Prostate gland (tissue), 2 donors: ENCODE data around the gene CRTC1.

Experiments used
- POLR2A ChIP-seq: fragments of 450-650 bp; IDR thresholded peaks from one replicate; pipeline ENCODE4 v1.6.1; 2016; ENCODE audit warnings: antibody characterized with exemption, mild to moderate bottlenecking
- POLR2AphosphoS5 ChIP-seq: sonication (generic); formaldehyde crosslinking; IDR thresholded peaks from one replicate; pipeline ENCODE4 v1.6.1; 2017; ENCODE audit warnings: antibody characterized with exemption
- TF ChIP-seq, protein P1 (sequence below), 4 experiments: fragments of 200-600 bp in 2 of 4; fragments of 450-650 bp in 2 of 4; sonication (generic) in 2 of 4; IDR thresholded peaks; 1 replicate in 3 of 4; 2 replicates in 1 of 4; pipeline ENCODE4 v1.5.1; 2016 to 2019; ENCODE audit warnings: antibody characterized with exemption in 4 of 4, mild to moderate bottlenecking in 2 of 4, moderate library complexity in 2 of 4

DNA sequence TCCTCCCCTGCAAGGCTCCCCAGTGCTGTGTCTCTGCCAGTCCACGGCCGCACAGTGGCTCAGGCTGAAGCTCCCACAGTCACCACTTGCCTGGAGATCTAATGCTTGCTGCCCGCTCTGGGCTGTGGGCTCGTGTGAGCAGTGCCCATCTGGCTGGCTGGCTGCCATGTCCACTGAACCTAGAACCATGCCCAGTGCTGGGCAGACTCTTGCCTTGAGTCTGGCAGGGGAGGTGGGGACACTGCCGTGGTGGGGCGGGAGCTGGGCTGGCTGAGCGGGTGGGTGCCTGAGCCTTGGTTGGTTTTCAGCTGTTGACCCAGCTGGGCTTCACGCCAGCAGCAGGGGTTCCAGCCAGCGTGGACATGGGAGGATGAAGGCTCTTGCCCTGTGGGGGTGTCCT lies 52.3 kb downstream of the CRTC1 start:
- no peak for TF ChIP-seq POLR2A
- TF ChIP-seq, protein P1, sequence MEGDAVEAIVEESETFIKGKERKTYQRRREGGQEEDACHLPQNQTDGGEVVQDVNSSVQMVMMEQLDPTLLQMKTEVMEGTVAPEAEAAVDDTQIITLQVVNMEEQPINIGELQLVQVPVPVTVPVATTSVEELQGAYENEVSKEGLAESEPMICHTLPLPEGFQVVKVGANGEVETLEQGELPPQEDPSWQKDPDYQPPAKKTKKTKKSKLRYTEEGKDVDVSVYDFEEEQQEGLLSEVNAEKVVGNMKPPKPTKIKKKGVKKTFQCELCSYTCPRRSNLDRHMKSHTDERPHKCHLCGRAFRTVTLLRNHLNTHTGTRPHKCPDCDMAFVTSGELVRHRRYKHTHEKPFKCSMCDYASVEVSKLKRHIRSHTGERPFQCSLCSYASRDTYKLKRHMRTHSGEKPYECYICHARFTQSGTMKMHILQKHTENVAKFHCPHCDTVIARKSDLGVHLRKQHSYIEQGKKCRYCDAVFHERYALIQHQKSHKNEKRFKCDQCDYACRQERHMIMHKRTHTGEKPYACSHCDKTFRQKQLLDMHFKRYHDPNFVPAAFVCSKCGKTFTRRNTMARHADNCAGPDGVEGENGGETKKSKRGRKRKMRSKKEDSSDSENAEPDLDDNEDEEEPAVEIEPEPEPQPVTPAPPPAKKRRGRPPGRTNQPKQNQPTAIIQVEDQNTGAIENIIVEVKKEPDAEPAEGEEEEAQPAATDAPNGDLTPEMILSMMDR (IDR thresholded peaks at IDR 0.05), result no peak
- no peak for TF ChIP-seq POLR2AphosphoS5
